Right lobe of liver (tissue), 4 donors: ENCODE results near the gene TRIM34.

Experiments
- CTCF ChIP-seq, 4 donors: fragments of 200-600 bp in 3 of 4; fragments of 450-650 bp in 1 of 4; IDR thresholded peaks; one replicate each; pipeline versions ENCODE4 v1.5.1 to v1.8.0; 2016 to 2022; ENCODE audit warnings: antibody characterized with exemption in 4 of 4, mild to moderate bottlenecking in 2 of 4
- POLR2A ChIP-seq: fragments of 450-650 bp; IDR thresholded peaks from one replicate; pipeline ENCODE4 v1.6.1; 2017; ENCODE audit warnings: antibody characterized with exemption, mild to moderate bottlenecking
- donor health status: DM: no; HTN: no; CAD: no.
- donor health status: DM: no; HTN: no; CAD: no.
- donor health status: DM: no; HTN: yes; CAD: no.

- TF ChIP-seq POLR2A (no peak), CTCF (IDR thresholded peaks at IDR 0.05) (no peak)
Observed at GRCh38 chr11:5658318-5658717, 33.5 kb downstream of the TRIM34 start.
